ENCODE results near the gene KANSL1. TPM values are rescaled to one million over a fixed set of nuclear protein-coding genes. Genes with fewer than 3 reads are reported as not detected.
"Not testable (repeated sequence)": the region's sequence is repeated elsewhere in the genome, so short reads cannot be mapped to it uniquely, and the experiment has no call there.

KANSL1 gene
- total and polyA plus RNA-seq, 2 experiments from 2014 or later: 49.0 to 206 TPM

- Mint-ChIP-seq H3K4me3 (peak overlapping the region; percentile 83), H3K36me3 (ENCODE audit: low read depth) (peaks cover 12% of the 10 kb centered on the region), H3K27ac (peak overlapping the region; percentile 78)
- not testable (repeated sequence) for H3K27ac ChIP-seq (ENCODE audit: low read depth); H3K9me3 Mint-ChIP-seq; H3K9me2 ChIP-seq (ENCODE audit: insufficient read depth); H2AFZ ChIP-seq; H3K27me3 ChIP-seq (ENCODE audit: insufficient read depth); H3F3A ChIP-seq (replicated peaks; ENCODE audit: low read depth); H3K4me1 Mint-ChIP-seq; H4K20me1 ChIP-seq (replicated peaks; ENCODE audit: insufficient read depth); H3K27me3 Mint-ChIP-seq (ENCODE audit: insufficient read depth, low read depth, poor library complexity); H3K36me3 ChIP-seq (ENCODE audit: insufficient read depth); H3K79me2 ChIP-seq (replicated peaks; ENCODE audit: insufficient read depth); H3K4me1 ChIP-seq (ENCODE audit: insufficient read depth)
- peak; percentile 99 for ATAC-seq
- DNase-seq (ENCODE audit: low spot score): peak; percentile 100
- Histone ChIP-seq H3K4me2 (peak overlapping the region; percentile 76), H3K4me3 (peak overlapping the region; percentile 71)
- peak; percentile 65 for TF ChIP-seq POLR2AphosphoS5 (IDR thresholded peaks at IDR 0.05; ENCODE audit: low read depth)
These were observed 32.1 kb upstream of the KANSL1 start for GRCh38 chr17:46225274-46225794.

- H3K9me2 ChIP-seq (ENCODE audit: insufficient read depth); H4K20me1 ChIP-seq (replicated peaks; ENCODE audit: insufficient read depth); H3K27me3 ChIP-seq (ENCODE audit: insufficient read depth); H3K4me1 Mint-ChIP-seq; H3K4me1 ChIP-seq (ENCODE audit: insufficient read depth); H3K27me3 Mint-ChIP-seq (ENCODE audit: insufficient read depth, low read depth, poor library complexity); H3K9me3 Mint-ChIP-seq; H3K36me3 ChIP-seq (ENCODE audit: insufficient read depth); H2AFZ ChIP-seq; H3K27ac Mint-ChIP-seq; H3K27ac ChIP-seq (ENCODE audit: low read depth); H3F3A ChIP-seq (replicated peaks; ENCODE audit: low read depth): not testable (repeated sequence)
- peak overlapping the region; percentile 83; the same call in 2 of the 3 replicates for H3K4me3 Mint-ChIP-seq
- H3K79me2 ChIP-seq (replicated peaks; ENCODE audit: insufficient read depth): peaks cover 11% of the 10 kb centered on the region
- peak; percentile 71 for DNase-seq (ENCODE audit: low spot score)
- peak; percentile 76 for ATAC-seq
- H3K4me3 ChIP-seq: peak overlapping the region; percentile 71
- H3K4me2 ChIP-seq: peak overlapping the region; percentile 76; the same call in 1 of the 2 replicates
- H3K36me3 Mint-ChIP-seq (ENCODE audit: low read depth): peaks cover 17% of the 10 kb centered on the region
These were observed 31.6 kb upstream of the KANSL1 start for GRCh38 chr17:46224864-46225263.

DNA sequence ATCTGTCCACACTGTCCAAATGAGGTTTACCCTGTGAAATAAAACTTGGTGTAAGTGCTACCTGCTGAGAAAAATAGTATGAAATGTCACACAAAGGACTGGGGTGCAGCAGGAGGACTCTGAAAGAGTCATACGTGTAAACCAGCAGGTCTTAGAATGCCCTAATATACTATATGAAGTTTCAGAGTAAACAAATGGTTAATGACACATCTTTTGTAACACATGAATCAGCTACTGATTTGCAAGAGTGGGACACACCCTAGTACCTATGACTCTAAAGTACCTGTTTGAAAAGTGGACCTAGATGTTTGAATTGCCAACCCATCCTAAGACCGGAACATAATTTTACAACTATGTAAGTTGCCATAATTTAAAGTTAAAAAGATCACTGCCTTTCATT lies 29.8 kb upstream of the KANSL1 start:
- ATAC-seq; H3K9me3 Mint-ChIP-seq; DNase-seq (ENCODE audit: low spot score): not testable (repeated sequence)

GRCh38 chr17:46216682-46217081 lies 23.5 kb upstream of the KANSL1 start:
- no peak for TF ChIP-seq JUNB (IDR thresholded peaks at IDR 0.05; ENCODE audit: unreplicated experiment)
- Histone ChIP-seq H2AFZ (no peak overlapping the region), H4K20me1 (replicated peaks; ENCODE audit: insufficient read depth) (peaks cover 52% of the 10 kb centered on the region), H3K36me3 (ENCODE audit: insufficient read depth) (peaks cover 27% of the 10 kb centered on the region; the same call in 1 of the 2 replicates), H3K4me2 (no peak overlapping the region), H3F3A (replicated peaks; ENCODE audit: low read depth) (peaks cover 23% of the 10 kb centered on the region), H3K4me3 (no peak overlapping the region), H3K79me2 (replicated peaks; ENCODE audit: insufficient read depth) (peaks cover 71% of the 10 kb centered on the region), H3K27ac (ENCODE audit: low read depth) (no peak overlapping the region), H3K9me2 (ENCODE audit: insufficient read depth) (no peaks in the 10 kb centered on the region), H3K27me3 (ENCODE audit: insufficient read depth) (no peaks in the 10 kb centered on the region), H3K4me1 (ENCODE audit: insufficient read depth) (no peaks in the 10 kb centered on the region)
- H3K27me3 Mint-ChIP-seq (ENCODE audit: insufficient read depth, low read depth, poor library complexity): no peaks in the 10 kb centered on the region
- H3K36me3 Mint-ChIP-seq (ENCODE audit: low read depth): peaks cover 57% of the 10 kb centered on the region
- no peak for ATAC-seq
- peaks cover 6% of the 10 kb centered on the region; the same call in 2 of the 3 replicates for H3K4me1 Mint-ChIP-seq
- no peak for DNase-seq (ENCODE audit: low spot score)
- no peak overlapping the region for H3K4me3 Mint-ChIP-seq
- no peaks in the 10 kb centered on the region; the same call in 2 of the 3 replicates for H3K9me3 Mint-ChIP-seq
- no peak overlapping the region for H3K27ac Mint-ChIP-seq

More for the DNA sequence above, 29.8 kb upstream of the KANSL1 start:
- H3K36me3 Mint-ChIP-seq (ENCODE audit: low read depth): peaks cover 26% of the 10 kb centered on the region
- not testable (repeated sequence) for H2AFZ ChIP-seq; H3K27ac ChIP-seq (ENCODE audit: low read depth); H3K4me1 Mint-ChIP-seq; H3K9me2 ChIP-seq (ENCODE audit: insufficient read depth); H3K4me1 ChIP-seq (ENCODE audit: insufficient read depth); H3F3A ChIP-seq (replicated peaks; ENCODE audit: low read depth); H3K27me3 Mint-ChIP-seq (ENCODE audit: insufficient read depth, low read depth, poor library complexity); H3K4me3 Mint-ChIP-seq; H3K4me3 ChIP-seq; H3K27me3 ChIP-seq (ENCODE audit: insufficient read depth); H3K4me2 ChIP-seq; H3K27ac Mint-ChIP-seq
- Histone ChIP-seq H4K20me1 (replicated peaks; ENCODE audit: insufficient read depth) (peaks cover 16% of the 10 kb centered on the region), H3K79me2 (replicated peaks; ENCODE audit: insufficient read depth) (peaks cover 24% of the 10 kb centered on the region), H3K36me3 (ENCODE audit: insufficient read depth) (peaks cover 17% of the 10 kb centered on the region; the same call in 1 of the 2 replicates)
